Measurements from ENCODE around the gene LSM14B.

LSM14B gene

DNA sequence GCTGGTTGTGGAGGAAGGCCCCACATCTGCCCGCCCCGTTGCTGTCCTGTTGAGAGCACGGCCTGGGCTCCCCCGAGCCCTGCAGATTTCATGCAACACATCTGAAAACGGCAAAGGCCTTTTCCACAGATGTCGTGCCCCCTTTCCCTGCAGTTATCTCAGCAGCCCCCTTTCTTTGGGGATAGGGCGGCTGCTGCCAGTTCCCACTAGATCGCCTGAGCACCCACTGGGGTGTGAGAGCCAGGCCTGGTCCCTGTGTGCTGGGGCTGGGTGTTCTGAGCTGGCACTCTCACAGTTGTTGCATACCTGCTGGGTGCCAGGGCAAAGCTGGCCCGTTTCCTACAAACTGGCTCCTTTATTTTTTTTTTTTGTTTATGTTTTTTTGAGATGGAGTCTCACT, 48.3 kb downstream of the LSM14B start:
- FAIRE-seq (no peak), DNase-seq (ENCODE audit: insufficient read length) (no peak)
- no peak for TF ChIP-seq TAF1 (IDR thresholded peaks at IDR 0.05; ENCODE audit: borderline replicate concordance, low read depth, low read length)
- no peak for TF ChIP-seq POLR2A (IDR thresholded peaks at IDR 0.05; ENCODE audit: low read depth, low read length)
- TF ChIP-seq POLR2AphosphoS5 (IDR thresholded peaks at IDR 0.05; ENCODE audit: low read depth, low read length): no peak

DNA sequence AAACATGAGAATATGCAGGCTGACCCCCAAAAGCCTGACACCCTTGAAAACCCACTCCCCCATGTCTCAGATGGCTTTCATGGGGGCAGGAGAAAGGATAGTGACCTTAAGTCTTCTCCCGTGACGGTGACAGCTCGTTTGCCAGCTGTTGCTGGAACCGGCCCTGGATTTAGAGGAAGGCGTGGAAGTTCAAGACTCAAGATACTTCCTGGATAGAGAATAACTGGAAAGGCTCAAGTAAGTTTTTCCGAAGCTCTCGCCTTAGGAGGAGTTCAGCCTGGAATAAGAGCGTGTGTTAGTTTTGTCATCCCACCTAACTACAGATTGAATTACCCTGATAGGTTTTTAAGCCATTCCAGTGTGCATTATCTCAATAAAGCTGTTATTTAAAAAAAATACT, 49.0 kb downstream of the LSM14B start:
- DNase-seq (ENCODE audit: insufficient read length) (no peak), FAIRE-seq (no peak)
- TF ChIP-seq POLR2A (IDR thresholded peaks at IDR 0.05; ENCODE audit: low read depth, low read length) (no peak), TAF1 (IDR thresholded peaks at IDR 0.05; ENCODE audit: borderline replicate concordance, low read depth, low read length) (no peak), POLR2AphosphoS5 (IDR thresholded peaks at IDR 0.05; ENCODE audit: low read depth, low read length) (no peak)

DNA sequence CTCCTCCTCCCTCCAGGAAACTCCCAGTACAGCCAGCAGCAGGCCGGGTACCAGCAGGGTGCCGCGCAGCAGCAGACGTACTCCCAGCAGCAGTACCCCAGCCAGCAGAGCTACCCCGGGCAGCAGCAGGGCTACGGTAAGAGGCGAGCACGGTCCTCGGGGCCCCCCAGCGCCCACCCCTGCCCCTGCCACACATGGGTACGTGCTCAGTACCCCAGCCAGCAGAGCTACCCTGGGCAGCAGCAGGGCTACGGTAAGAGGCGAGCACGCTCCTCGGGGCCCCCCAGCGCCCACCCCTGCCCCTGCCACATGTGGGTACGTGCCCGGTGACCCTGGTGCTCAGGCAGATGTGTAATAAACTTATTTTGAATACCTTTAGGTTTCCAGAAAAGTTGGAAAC, 50.4 kb downstream of the LSM14B start:
- DNase-seq (ENCODE audit: insufficient read length) (no peak), FAIRE-seq (no peak)
- TF ChIP-seq POLR2AphosphoS5 (IDR thresholded peaks at IDR 0.05; ENCODE audit: low read depth, low read length): no peak
- no peak for TF ChIP-seq TAF1 (IDR thresholded peaks at IDR 0.05; ENCODE audit: borderline replicate concordance, low read depth, low read length)
- no peak for TF ChIP-seq POLR2A (IDR thresholded peaks at IDR 0.05; ENCODE audit: low read depth, low read length)

DNA sequence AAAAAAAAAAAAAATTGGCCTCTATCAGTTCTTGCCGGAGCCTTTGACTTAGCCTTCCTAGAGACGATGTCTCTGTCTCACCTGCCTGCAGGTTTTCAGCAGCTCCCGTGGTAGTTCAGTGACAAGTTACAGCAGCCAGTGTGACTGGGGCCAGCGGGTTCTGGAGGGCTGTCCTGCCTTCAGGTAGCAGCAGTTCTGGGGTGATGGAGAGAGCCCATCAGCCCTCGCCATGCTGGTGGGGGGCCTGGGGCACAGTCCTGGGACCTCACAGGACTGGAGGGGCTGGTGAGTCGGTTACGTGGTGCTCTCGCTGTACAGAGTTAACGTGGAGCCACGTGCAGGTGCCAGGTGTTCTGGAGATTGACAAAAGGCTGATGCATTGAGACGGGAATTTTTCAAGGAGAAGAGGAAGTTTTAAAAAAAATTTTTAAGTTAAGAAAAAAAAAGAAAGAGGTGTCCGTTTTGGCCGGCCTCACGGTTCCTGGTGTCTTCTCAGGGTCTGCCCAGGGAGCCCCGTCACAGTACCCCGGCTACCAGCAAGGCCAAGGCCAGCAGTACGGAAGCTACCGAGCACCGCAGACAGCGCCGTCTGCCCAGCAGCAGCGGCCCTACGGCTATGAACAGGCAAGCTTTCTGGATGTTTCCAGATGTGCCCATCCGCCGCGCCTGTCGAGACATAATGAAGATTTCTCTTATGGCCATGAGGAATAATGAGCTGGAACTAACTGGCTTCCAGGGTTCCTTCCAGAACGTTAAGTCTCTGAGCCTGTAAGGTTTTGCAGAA, 51.9 kb downstream of the LSM14B start:
- FAIRE-seq: no peak
- no peak for DNase-seq (ENCODE audit: insufficient read length)
- TF ChIP-seq POLR2A (IDR thresholded peaks at IDR 0.05; ENCODE audit: low read depth, low read length): no peak
- TF ChIP-seq POLR2AphosphoS5 (IDR thresholded peaks at IDR 0.05; ENCODE audit: low read depth, low read length): no peak
- no peak for TF ChIP-seq TAF1 (IDR thresholded peaks at IDR 0.05; ENCODE audit: borderline replicate concordance, low read depth, low read length)

DNA sequence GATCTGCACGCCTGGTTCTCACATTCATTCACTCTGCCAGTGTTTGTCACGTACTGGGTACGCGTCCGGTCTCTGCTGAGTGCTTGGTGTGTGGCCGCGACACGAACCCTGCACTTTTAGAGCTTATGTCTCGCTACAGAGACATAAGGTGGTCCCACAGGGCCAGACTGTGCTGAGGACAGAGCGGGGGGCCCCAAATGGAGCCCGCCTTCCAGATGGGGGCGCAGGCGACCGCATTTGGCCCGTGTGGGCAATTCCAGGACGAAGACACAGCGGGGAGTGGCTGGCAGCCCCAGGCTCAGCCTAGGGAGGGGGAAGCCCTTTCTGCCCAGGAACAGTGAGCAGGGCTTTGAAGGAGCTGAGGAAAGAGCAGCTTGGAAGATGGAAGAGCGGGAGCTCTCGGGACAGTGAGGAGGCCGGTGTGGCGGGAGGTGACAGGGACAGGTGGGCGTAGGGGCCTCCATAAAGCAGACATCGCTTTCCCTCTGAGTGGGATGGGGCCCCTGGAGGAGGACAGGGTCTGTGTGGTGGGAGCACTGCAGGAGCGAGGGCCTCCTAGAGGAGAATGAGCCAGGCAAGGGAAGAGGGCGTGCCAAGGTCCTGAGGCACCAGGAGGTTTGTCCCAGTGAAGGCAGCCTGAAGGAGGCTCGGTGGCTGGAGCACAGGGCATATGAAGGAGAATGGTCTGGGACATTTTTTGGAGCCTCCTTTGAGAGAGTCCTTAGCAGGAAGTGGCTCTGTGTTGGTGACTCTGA, 52.8 kb downstream of the LSM14B start:
- TF ChIP-seq POLR2A (IDR thresholded peaks at IDR 0.05; ENCODE audit: low read depth, low read length): no peak
- no peak for TF ChIP-seq TAF1 (IDR thresholded peaks at IDR 0.05; ENCODE audit: borderline replicate concordance, low read depth, low read length)
- no peak for TF ChIP-seq POLR2AphosphoS5 (IDR thresholded peaks at IDR 0.05; ENCODE audit: low read depth, low read length)
- DNase-seq (ENCODE audit: insufficient read length) (no peak), FAIRE-seq (no peak)

DNA sequence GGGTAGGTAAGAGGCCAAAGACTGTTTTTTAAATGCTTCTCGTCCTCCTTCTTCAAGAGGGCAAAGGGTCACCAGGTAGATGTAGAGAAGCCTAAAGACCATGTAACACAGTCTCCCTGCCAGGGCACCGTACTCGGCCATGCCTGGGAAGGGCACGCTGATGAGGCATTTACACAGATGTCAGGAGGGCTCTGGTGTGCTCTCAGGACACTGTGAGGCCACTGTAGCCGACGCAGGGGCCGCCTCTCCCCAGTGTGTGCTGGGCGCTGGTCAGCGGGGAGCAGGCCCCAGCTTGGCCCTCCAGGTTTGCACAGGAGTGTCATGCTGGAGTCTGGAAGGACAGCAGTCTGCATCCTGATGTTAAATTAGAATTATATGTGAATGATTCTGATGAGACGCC, 53.4 kb downstream of the LSM14B start:
- DNase-seq (ENCODE audit: insufficient read length) (no peak), FAIRE-seq (no peak)
- no peak for TF ChIP-seq POLR2AphosphoS5 (IDR thresholded peaks at IDR 0.05; ENCODE audit: low read depth, low read length)
- TF ChIP-seq TAF1 (IDR thresholded peaks at IDR 0.05; ENCODE audit: borderline replicate concordance, low read depth, low read length): no peak
- TF ChIP-seq POLR2A (IDR thresholded peaks at IDR 0.05; ENCODE audit: low read depth, low read length): no peak

DNA sequence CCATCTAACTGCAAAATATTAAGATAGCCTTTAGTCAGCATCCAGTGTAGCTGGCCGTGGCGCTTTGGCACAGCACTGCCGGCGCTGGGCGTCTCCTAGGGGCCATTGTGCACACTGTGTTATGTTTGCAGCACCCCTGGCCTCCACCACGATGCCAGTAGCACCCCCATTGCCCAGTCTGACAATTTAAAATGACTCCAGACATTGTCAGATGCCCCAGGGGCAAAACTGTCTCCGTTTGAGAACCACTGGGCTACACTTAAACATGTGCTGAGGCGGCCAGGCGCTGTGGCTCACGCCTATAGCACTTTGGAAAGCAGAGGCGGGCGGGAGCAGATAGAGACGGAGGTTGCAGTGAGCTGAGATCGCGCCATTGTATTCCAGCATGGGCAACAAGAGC, 54.6 kb downstream of the LSM14B start:
- no peak for TF ChIP-seq TAF1 (IDR thresholded peaks at IDR 0.05; ENCODE audit: borderline replicate concordance, low read depth, low read length)
- no peak for TF ChIP-seq POLR2AphosphoS5 (IDR thresholded peaks at IDR 0.05; ENCODE audit: low read depth, low read length)
- TF ChIP-seq POLR2A (IDR thresholded peaks at IDR 0.05; ENCODE audit: low read depth, low read length): no peak
- DNase-seq (ENCODE audit: insufficient read length) (no peak), FAIRE-seq (no peak)

DNA sequence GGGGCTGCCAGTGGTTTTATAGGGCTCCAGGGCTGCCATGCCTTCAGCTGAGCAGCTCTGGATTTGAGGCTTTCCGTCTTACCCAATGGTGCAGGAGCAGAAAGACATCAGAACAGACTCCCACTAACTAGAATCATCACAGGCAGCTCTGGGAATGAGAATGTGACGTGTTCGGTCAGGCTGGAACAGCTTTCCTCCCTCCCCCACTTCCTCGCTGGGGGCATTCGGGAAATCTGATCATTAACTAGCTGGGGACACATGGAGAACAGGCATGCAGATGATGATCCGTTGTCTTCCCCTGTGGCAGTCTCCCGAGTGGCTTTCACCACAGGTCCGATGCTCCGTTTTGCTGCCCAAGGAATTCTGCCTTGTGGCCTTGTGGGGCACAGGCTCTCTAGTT, 55.0 kb downstream of the LSM14B start:
- no peak for FAIRE-seq
- TF ChIP-seq POLR2A (IDR thresholded peaks at IDR 0.05; ENCODE audit: low read depth, low read length): no peak
- TF ChIP-seq POLR2AphosphoS5 (IDR thresholded peaks at IDR 0.05; ENCODE audit: low read depth, low read length): no peak
- no peak for TF ChIP-seq TAF1 (IDR thresholded peaks at IDR 0.05; ENCODE audit: borderline replicate concordance, low read depth, low read length)

DNA sequence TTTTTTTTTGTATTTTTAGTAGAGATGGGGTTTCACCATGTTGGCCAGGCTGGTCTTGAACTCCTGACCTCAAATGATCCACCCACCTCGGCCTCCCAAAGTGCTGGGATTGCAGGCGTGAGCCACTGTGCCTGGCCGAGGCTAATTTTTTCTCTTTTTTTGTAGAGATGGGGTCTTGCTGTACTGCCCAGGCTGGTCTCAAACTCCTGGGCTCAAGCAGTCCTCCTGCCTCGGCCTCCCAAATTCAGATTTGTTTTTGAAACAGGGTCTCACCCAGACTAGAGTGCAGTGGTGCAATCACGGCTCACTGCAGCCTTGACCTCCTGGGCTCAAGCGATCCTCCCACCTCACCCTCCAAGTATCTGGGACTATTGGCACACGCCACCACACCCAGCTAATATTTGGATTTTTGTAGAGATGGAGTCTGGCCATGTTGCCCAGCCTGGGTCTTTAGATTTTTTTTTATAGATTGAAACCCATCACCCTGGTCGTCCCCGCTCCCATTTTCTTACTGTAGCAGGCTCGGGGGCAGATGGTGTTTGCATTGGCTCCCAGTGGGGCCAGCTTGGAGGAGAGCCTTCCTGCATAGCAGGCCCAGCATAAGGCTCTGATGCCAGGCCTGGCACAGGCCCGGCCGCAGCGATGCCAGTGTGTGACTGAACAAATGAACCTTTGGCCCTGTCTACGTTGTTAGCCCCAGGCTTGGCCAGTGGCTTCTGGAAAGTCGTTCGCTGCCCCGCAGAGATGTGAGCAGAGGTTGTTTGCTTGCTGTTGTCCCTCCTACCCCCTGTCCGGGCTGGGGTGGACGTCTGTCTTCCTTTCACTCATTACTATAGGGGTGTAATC, 56.3 kb downstream of the LSM14B start:
- FAIRE-seq (no peak), DNase-seq (ENCODE audit: insufficient read length) (no peak)
- TF ChIP-seq TAF1 (IDR thresholded peaks at IDR 0.05; ENCODE audit: borderline replicate concordance, low read depth, low read length) (no peak), POLR2A (IDR thresholded peaks at IDR 0.05; ENCODE audit: low read depth, low read length) (no peak), POLR2AphosphoS5 (IDR thresholded peaks at IDR 0.05; ENCODE audit: low read depth, low read length) (no peak)

More for the DNA sequence above, 55.0 kb downstream of the LSM14B start:
- no peak for DNase-seq (ENCODE audit: insufficient read length)

DNA sequence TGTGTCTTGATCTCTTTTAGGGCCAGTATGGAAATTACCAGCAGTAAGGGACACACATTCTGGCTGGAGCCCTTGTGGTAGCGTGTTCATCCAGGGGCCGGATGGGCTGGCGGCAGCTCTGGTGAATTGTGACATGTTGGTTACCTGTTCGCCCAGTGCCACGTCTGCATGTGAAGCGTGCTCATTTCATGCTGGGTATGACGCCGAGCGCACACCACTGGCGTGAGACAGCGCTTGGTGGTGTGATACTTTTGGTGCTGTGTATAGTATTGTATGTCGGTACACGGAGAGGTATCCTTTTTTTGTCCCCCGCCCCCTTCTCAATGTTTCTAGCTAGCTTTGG, 56.9 kb downstream of the LSM14B start:
- no peak for DNase-seq (ENCODE audit: insufficient read length)

DNA sequence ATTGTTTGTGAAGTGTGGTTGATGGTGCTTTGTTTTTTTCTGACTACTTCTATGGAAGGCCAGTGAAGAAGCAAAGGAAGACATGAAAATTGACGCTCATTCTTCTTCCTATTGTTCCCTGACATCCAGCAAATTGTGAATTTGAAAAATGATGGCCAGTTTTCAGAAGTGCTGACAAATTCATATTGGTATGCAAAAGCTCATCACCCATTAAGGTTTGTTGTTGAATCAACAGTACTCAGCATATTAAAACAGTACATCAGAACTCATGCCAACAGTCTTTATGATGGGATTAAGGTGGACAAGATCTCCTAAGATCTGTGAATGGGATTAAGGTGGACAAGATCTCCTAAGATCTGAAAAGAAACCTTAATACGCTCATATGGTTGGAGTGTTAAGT, 59.5 kb downstream of the LSM14B start:
- DNase-seq (ENCODE audit: insufficient read length): no peak
- TF ChIP-seq POLR2A (IDR thresholded peaks at IDR 0.05; ENCODE audit: low read depth, low read length) (no peak), TAF1 (IDR thresholded peaks at IDR 0.05; ENCODE audit: borderline replicate concordance, low read depth, low read length) (no peak), POLR2AphosphoS5 (IDR thresholded peaks at IDR 0.05; ENCODE audit: low read depth, low read length) (no peak)
- no peak for FAIRE-seq

More for the DNA sequence above, 56.9 kb downstream of the LSM14B start:
- TF ChIP-seq POLR2AphosphoS5 (IDR thresholded peaks at IDR 0.05; ENCODE audit: low read depth, low read length) (no peak), POLR2A (IDR thresholded peaks at IDR 0.05; ENCODE audit: low read depth, low read length) (no peak), TAF1 (IDR thresholded peaks at IDR 0.05; ENCODE audit: borderline replicate concordance, low read depth, low read length) (no peak)
- no peak for FAIRE-seq
